NCI-H128 (cell line): ENCODE results near the gene FAM204A.

Source experiments
- DNase-seq: peaks from one replicate; lab custom pipeline; 2025; ENCODE audit not compliant: unreplicated experiment; lab: John Stamatoyannopoulos, UW

The FAM204A gene

DNA sequence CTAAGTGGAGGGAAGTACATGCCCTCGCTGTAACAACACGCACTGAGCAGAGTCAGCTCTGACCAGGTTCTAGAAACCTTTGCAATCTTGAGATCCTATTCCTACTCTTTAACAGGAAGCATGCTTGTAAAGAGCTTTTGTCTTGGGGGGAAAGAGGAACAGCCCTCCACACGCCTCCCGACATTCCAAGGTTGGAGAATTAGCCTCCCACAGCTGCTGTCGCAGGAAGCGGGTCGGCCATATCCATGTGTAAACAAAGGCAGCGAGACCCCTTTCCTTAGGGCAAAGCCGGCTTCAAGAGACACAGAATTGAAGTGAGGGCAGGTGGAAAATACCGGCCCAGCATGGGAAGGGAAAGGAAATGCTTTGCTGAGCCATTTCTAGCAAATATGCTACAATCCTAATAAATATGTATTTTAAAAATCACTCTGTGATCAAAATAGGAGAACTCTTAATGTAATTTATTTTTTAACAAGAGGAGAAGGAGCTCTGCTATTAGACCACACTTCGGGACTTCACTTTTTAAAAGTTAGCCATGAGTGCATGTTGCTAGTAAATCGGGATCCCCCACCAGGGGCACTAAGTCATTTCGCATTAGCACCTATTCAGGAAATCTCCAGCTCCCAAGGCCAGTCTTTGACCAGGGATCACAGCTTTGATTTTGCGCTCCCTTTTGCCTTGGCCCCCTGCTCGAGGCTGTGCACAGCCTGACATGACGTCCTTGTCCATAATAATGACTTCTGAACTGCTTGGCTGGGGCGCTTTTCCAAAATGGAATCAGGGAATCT lies 55.9 kb downstream of the FAM204A start:
- DNase-seq, result no peak

DNA sequence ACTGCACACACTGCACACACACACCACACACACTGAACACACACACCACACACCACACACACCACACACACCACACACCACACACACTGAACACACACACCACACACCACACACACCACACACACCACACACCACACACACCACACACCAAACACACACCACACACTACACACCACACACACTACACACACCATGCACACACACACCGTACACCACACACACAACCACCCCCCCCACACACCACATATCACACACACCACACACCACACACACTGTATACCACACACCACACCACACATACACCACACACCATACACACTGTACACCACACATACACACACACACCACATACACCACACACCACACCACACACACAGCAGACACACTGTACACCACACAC lies 59.5 kb downstream of the FAM204A start:
- no peak for DNase-seq

DNA sequence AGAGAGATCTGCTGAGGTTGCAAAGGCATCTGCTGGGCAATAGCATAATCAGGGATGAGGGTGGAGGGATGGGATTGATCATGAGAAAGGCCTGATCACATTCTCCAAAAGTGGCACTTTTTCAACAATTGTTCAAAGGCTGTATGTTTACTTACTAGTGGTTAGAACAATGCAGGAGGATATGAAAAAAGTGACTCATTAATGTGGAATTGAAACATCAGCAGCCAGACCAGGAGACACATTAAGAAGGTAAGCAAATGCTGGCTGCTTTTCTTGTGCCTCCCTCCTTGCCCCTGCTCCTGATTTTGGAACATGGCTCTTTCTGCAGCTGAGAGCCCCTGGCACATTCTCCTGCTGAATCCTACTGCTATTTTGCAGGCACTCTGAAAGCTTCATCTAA lies 63.5 kb downstream of the FAM204A start:
- DNase-seq, result no peak

DNA sequence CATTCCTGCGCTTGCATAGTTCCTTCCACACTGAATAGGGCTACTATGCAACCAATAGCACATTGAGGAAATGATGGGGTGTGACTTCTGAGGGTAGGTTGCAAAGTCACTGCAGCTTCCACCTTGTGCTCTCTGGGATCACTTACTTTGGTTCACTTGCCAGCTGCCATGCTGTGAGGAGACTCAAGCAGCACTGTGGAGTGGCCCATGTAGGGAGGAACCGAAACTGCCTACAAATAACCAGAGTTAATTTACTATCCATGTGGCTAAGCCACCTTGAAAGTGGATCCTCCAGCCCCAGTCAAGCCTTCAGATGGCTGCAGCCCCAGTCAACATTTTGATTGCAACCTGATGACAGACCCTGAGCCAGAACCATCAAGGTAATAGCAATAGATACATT lies 64.3 kb downstream of the FAM204A start:
- no peak for DNase-seq

DNA sequence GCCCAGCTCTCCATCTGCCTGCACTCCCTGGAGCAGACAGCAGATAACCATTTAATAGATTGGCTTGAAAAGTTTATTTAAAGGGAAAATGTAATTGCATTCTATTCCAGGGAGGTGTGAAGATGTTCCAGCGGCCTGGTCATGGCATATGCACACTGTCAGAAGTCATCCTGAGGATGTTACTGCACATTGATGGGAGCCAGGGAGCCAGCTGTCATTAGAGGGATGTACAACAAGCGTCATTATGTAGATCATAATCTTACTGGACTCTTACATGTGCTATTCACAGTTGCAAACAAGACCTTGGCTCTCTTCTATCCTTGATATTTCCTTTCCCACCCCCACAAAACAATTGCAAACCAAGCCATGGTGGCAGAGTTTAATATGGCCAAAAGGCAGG lies 65.4 kb downstream of the FAM204A start:
- DNase-seq, result no peak

DNA sequence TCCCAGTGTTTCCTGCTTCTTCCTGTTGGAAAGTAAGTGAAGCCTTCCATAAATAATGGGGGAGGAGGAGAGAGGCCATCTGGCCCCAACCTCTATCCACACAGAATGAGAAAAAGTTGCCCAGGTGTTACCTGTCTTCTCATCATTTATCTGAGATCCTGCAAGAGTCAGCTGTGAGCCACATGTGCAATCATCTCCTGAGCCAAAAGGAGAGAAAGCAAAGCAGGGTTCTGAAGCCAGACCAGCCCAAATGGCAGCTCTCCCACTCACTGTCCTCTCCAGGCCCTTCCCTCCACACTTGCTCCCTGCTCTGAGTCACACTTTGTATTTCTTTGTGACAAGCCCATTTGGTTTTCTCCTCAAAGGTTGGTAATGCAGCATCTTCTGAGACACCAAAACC lies 65.9 kb downstream of the FAM204A start:
- DNase-seq, result no peak

DNA sequence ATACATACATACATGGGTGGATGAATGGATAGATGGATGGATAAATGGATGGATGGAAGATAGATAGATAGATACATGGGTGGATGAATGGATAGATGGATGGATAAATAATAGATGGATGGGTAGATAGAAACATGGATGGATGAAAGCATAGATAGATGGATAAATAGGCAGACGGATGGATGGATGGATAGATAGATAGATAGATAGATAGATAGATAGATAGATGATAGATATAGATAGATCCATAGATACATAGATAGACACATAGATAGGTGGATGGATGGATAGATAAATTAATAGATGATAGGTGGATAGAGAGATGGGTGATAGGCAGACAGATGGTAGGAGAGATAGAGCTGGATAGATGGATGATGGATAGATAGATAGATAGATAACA lies 68.5 kb downstream of the FAM204A start:
- no peak for DNase-seq

DNA sequence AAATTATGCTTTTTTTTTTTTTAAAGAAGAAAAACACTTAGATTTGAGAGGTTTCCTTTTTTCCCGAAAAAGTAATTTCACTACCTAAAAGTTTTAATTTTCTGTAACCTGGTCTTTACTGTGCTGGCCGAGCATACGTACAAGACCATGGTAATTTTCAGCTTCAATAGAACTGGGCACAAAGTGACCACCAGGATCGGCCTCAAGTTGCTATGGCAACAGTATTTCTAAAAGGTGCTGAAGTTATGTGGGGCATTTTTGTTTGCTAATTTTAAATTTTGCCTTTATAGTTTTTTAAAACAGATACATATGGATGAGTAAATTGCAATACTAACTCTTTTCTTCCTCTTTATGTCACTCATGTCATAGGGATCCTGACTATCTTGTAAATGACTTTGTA lies 69.4 kb downstream of the FAM204A start:
- no peak for DNase-seq

DNA sequence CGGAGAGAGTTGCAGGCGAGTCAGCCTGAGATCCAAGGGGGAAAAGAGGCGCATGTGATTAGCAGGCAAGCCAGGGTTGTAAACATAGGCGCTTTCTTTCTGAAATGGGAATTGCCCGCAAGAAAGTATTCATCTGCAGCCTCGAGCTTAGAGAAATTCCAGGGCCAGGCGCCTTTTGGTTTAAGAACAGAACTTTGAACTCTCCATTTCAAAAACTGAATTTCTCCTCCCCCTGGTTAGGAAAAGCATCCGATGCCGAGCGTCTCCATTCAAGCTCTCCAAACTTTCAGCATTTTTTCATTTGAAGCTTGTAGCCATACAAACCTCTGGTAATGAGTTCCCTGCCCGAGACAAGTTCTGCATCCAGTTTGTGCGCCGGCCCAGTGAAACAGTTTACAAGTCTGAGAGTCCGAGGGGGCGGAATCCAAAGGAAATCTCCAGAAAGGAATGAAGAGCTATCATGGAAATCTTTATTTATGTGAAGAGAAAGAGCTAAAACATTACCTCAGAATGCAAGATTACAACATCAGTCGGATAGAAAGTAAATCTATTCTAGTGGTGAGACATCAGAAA lies 69.9 kb downstream of the FAM204A start:
- no peak for DNase-seq

DNA sequence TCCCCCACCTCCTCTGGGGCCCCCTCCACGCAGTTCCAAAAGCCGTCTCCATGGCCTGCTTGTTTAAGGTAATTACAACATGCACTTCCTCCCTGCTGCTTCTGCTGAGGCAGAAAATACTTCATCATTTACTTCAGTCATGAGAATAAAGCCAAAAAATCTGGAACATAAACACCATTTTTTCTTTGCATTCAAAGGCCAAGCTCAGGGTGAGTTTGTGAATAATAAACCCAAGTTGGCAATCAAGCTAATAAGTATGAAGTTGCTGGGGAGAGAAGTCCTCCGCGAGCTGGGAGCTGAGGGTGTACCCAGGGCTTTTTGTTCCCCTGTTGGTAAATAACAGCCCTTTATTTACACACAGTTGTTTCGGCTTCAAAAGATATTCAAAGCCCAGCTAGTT lies 70.5 kb downstream of the FAM204A start:
- DNase-seq, result no peak

DNA sequence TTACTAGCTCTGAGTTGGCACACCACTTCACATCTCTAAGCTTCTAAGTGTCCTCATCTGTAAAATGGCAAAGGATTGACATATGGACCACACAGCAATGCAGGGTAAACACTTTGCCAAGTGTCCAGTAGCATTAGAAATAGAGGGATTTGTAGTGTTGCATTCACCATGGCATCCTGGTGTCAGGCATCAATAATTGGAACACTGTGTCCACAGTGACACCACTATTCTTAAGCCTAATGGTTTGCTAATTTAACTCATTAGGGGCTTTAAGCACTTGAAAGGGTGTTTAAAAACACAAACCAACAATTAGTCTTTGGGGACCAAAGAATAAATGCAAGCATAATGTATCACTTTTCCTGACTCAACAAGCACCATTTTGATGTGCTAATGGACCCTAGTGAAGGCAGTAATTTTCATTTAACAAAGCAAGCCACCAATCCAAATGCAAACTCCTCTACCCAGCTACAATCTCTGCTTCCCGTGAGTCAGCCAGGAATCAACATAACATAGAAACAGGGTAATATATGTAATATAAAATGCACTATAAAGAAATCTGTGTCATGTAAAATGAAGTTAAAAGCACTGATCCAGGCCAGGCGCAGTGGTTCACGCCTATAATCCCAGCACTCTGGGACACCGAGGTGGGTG lies 75.9 kb downstream of the FAM204A start:
- no peak for DNase-seq

DNA sequence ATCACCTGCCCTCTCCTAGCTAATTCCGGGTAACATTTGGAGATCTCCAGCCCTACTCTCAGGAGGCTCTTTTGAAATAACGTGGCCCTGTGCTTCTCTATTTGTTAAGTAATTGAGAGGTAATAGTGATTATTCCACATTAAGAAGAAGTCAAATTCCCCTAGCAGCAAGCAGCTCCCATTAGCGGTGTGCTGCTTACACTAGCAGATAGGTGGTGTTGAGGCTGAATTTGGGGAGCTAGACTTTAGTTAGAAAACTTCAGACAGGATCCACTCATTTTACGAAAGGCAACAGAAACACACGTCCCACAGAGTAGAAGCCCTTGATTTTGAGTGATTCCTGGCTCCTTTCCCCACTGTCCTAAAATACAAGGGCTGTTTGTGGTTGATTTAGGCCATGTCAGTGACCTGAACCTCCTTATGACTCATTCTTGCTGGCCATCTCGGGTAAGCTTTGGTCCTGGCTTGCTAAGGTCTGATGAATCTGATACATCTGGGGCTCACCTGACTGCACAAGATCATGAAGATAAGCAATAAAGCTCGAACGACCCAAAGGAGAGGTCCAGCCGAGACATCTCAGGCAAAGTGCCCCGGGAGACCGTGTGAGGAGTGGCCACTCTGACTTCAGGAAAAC lies 77.2 kb downstream of the FAM204A start:
- DNase-seq, result no peak

DNA sequence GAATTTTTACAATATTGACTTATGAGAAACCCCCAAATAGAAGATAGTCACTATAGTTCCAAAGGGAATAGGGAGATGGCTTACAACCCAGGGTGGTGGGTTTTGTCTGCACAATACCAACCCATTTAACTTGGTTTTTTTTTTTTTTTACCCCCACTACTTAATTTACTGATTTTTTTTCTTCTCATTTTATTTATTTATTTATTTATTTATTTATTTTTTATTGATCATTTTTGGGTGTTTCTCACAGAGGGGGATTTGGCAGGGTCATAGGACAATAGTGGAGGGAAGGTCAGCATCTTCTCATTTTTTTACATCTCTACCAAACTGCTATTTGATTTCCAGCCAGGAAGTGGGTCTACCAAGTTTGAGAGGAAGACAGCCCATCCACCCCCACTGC lies 77.9 kb downstream of the FAM204A start:
- no peak for DNase-seq

DNA sequence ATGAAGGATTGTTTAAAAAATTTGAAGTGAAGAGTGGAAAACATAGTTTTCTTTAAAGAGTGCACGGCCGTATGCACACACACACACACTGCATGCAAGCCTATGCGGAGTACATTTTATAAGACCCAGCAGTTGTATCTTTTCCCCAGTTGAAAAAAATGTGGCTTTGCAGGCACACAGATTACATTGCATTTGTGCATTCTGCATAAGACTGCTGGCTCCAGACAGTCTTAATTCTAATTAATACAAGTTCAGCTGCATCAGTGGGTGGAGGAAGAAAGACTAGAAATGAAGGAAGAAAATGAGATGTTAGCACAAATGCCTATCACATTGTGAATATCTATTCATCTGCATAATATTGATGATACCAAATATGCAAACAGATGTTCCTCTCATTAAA lies 79.6 kb downstream of the FAM204A start:
- DNase-seq, result no peak

DNA sequence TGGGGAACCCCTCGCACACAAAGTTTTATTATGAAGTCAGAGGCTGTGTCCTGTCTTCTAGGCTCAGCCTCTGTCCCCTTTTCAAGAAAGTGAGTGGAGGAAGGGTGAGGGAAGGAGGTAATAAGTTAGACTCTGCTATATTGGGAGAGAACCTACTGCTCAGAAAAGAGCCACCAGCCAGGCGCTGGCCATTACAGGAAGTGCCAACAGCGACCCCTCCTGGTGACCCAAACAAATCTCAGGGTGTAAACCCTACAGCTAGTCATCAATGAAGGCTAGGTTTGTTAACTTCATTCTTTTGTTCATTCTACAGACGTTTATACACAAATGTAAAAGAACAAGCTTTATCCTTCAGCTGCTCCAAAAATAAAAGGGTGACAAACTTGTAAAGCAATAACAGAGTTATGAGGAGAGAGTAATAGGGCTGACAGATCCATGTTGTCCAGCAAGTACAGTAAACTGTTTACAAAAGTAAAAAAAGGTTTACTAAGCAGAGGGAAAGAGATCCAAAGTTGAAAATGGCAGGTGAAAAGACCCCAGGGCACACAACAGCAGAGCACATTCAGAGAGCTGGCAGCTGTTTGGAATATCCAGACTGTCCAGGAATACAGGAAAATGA lies 82.7 kb downstream of the FAM204A start:
- no peak for DNase-seq

DNA sequence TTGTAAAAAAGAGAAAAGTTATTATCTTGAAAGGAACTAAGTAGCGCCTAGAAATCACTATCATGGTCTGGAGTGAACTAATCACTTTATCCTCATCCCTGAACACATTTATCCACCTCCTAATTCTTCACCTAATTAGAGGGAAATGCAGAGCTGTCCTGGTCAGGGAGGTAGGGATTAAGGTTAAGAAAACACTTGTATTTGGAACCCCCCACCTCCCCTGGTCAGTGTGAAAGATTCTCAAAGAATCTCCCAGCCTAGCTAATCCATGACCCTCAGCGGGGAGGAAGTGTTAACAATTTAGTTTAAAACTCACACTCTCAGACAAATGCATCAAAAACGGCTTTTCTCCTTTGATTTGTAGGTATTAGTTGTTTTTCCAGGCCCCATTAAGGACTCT lies 83.8 kb downstream of the FAM204A start:
- no peak for DNase-seq

DNA sequence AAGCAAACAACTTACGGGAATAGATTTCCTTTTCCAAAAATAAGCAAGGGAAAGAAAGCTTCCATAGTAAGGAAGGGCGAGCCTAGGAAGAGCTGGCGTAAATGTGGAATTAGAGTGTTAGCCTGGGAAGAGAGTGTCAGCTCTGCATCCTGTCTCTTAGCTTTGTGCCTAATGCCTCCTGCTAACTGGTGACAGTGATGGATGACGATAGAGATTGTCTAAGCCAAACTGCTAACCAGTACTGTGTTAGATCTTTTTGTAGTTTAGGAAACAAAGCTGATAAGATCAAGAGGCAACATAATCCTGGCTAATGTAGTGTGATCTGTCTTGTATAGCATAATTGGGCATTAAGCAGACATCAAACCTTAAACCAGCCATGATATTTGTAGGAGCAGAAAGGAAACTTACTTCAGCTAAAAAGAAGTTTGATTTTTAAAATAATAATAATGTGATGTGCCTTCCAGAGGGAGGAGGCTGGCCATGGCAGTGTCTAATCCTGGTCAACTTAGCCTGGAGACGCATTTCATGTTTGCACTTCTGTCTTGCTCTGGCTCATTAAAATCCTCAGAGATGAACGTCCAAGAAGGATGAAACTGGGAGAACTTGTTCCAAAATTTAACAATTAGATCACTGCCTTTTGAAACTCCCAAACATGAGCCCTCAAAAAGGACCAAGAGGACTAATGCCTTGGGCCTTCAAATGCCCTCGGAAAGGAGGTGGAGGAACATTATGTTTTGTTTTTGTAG lies 85.1 kb downstream of the FAM204A start:
- no peak for DNase-seq

DNA sequence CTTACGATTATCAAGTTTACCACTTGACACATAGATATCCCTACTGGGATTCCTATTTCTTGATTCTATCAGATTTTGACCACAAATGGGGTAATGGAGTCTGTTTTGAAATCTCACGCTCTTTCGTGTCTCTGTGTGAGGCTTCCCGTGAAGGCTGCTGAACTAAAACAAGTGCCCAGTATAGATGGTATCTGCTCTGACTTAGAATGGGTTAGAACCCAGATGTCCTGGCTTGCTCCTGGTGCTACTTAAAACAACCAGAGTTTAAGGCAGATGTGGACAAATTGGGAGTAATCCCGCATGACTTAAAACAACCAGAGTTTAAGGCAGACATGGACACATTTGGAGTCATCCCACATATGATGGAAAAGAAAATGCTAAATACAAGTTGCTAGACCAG lies 85.9 kb downstream of the FAM204A start:
- no peak for DNase-seq

DNA sequence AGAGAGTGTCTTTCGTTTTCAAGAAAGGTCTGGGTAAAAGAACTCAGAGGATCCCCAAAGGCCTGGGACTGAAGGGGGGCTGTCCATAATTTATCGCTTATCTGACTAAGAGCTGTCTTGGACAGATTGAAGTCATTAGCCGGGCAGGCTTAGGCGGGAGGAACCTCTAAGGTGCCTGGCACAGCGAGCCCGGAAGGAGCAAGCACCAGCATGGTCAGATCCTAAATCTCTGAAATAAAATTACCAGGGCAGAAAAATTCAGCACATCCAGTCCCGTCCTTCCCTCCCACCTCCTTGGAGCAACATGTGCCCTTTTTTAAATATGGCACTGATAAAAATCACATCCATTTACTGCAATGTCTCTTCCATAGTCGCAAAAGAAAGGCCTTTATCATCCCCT lies 86.8 kb downstream of the FAM204A start:
- DNase-seq, result no peak

DNA sequence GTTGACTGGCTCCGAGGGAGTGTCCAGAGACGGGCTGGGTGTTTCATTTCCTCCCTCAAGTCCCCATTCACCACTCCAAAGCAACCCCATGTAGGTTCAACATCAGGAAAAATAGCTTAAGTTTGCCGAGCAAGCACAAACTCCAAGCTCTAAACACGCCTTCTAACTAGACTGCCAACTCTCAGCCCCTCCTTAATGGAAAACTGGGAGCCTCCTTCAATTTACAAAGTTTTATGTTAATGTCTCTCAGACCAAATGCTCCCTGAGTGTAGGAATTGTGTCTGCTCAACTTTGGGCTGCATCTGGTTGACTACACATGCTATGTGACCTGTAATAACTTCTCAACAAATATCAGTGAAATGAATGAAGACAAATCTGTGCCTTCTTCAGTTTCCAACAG lies 87.5 kb downstream of the FAM204A start:
- no peak for DNase-seq

DNA sequence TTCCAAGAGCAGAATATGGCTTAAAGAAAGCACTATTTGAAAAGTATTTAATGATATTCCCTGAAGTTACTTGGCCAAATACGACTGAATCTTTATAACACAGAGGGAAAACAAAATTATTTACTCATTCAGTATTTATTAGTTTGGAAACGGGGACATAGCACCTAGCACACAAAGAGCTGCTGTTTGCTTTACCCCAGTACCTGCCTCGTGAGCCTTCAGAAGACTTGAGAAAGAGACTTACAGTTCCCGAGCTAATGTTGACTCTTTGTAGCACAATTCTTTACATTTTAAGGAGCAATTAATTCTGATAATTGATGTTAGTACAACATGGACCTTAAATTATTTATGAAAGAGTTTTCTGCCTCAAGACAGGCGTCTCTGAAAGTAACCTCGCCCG lies 88.7 kb downstream of the FAM204A start:
- no peak for DNase-seq
